ENCODE results near the gene RASAL2. TPM values are rescaled to one million over a fixed set of nuclear protein-coding genes. Genes with fewer than 3 reads are reported as not detected.

The RASAL2 gene
- polyA plus RNA-seq, 6 donors from 2014 or later: 0.11 to 2.1 (median 0.55) TPM

GRCh38 chr1:178438432-178438831 lies 344.5 kb downstream of the RASAL2 start:
- ATAC-seq (ENCODE audit: low read depth in 2 of 2): no peak
- H3K9me3 Mint-ChIP-seq: peaks cover 0 to 4% (median 0%) of the 10 kb centered on the region in 7 donors
- peaks cover 0 to 7% of the 10 kb centered on the region in 2 donors for H3K36me3 Mint-ChIP-seq
- no peak overlapping the region for H3K4me3 Mint-ChIP-seq
- peaks cover 0 to 5% (median 0%) of the 10 kb centered on the region in 3 donors for H3K27me3 Mint-ChIP-seq
- H3K4me1 Mint-ChIP-seq: no peaks in the 10 kb centered on the region
- H3K27ac Mint-ChIP-seq: no peak overlapping the region
- DNase-seq: no peak

- Mint-ChIP-seq H3K9me3 (peaks cover 0 to 4% (median 0%) of the 10 kb centered on the region in 7 donors), H3K27me3 (peaks cover 0 to 5% (median 0%) of the 10 kb centered on the region in 3 donors), H3K4me1 (no peaks in the 10 kb centered on the region), H3K27ac (no peak overlapping the region), H3K36me3 (peaks cover 0 to 7% of the 10 kb centered on the region in 2 donors), H3K4me3 (no peak overlapping the region)
- ATAC-seq (ENCODE audit: low read depth in 2 of 2) (no peak), DNase-seq (no peak)
These were observed 349.0 kb downstream of the RASAL2 start for GRCh38 chr1:178442925-178443324.

GRCh38 chr1:178450871-178451270 lies 357.0 kb downstream of the RASAL2 start:
- H3K27ac Mint-ChIP-seq: no peak overlapping the region
- H3K27me3 Mint-ChIP-seq: no peaks in the 10 kb centered on the region
- no peak for DNase-seq
- H3K9me3 Mint-ChIP-seq: no peaks in the 10 kb centered on the region
- no peak for ATAC-seq (ENCODE audit: low read depth in 2 of 2)
- no peak overlapping the region for H3K4me3 Mint-ChIP-seq
- H3K4me1 Mint-ChIP-seq: no peaks in the 10 kb centered on the region
- no peaks in the 10 kb centered on the region for H3K36me3 Mint-ChIP-seq

- Mint-ChIP-seq H3K27me3 (no peaks in the 10 kb centered on the region), H3K9me3 (no peaks in the 10 kb centered on the region), H3K36me3 (no peaks in the 10 kb centered on the region), H3K4me3 (no peak overlapping the region), H3K4me1 (no peaks in the 10 kb centered on the region), H3K27ac (no peak overlapping the region)
- ATAC-seq (ENCODE audit: low read depth in 2 of 2) (no peak), DNase-seq (no peak)
These were observed 357.6 kb downstream of the RASAL2 start for GRCh38 chr1:178451529-178451928.

- Mint-ChIP-seq H3K9me3 (no peaks in the 10 kb centered on the region), H3K4me1 (no peaks in the 10 kb centered on the region), H3K27me3 (no peaks in the 10 kb centered on the region), H3K36me3 (no peaks in the 10 kb centered on the region), H3K4me3 (no peak overlapping the region), H3K27ac (no peak overlapping the region)
- no peak for ATAC-seq (ENCODE audit: low read depth in 2 of 2)
- no peak for DNase-seq
These were observed 358.1 kb downstream of the RASAL2 start for GRCh38 chr1:178452013-178452412.

- no peak for DNase-seq
- H3K4me1 Mint-ChIP-seq: no peaks in the 10 kb centered on the region
These were observed 362.6 kb downstream of the RASAL2 start for GRCh38 chr1:178456472-178456871.

GRCh38 chr1:178457651-178458050 lies 363.7 kb downstream of the RASAL2 start:
- H3K36me3 Mint-ChIP-seq: no peaks in the 10 kb centered on the region
- ATAC-seq (ENCODE audit: low read depth in 2 of 2): no peak
- no peak overlapping the region for H3K4me3 Mint-ChIP-seq
- DNase-seq: no peak
- no peaks in the 10 kb centered on the region for H3K4me1 Mint-ChIP-seq
- H3K27ac Mint-ChIP-seq: no peak overlapping the region
- H3K27me3 Mint-ChIP-seq: no peaks in the 10 kb centered on the region
- H3K9me3 Mint-ChIP-seq: no peaks in the 10 kb centered on the region

More at GRCh38 chr1:178456472-178456871, 362.6 kb downstream of the RASAL2 start:
- ATAC-seq (ENCODE audit: low read depth in 2 of 2): no peak
- H3K36me3 Mint-ChIP-seq: no peaks in the 10 kb centered on the region
- no peaks in the 10 kb centered on the region for H3K9me3 Mint-ChIP-seq
- no peak overlapping the region for H3K4me3 Mint-ChIP-seq
- H3K27me3 Mint-ChIP-seq: no peaks in the 10 kb centered on the region
- H3K27ac Mint-ChIP-seq: no peak overlapping the region

GRCh38 chr1:178458203-178458602 lies 364.3 kb downstream of the RASAL2 start:
- DNase-seq (no peak), ATAC-seq (ENCODE audit: low read depth in 2 of 2) (no peak)
- no peaks in the 10 kb centered on the region for H3K9me3 Mint-ChIP-seq
- no peak overlapping the region for H3K27ac Mint-ChIP-seq
- no peak overlapping the region for H3K4me3 Mint-ChIP-seq
- H3K27me3 Mint-ChIP-seq: no peaks in the 10 kb centered on the region
- H3K4me1 Mint-ChIP-seq: no peaks in the 10 kb centered on the region
- H3K36me3 Mint-ChIP-seq: no peaks in the 10 kb centered on the region

- DNase-seq (no peak), ATAC-seq (ENCODE audit: low read depth in 2 of 2) (no peak)
- no peaks in the 10 kb centered on the region for H3K4me1 Mint-ChIP-seq
- no peaks in the 10 kb centered on the region for H3K36me3 Mint-ChIP-seq
- no peak overlapping the region for H3K27ac Mint-ChIP-seq
- H3K9me3 Mint-ChIP-seq: no peaks in the 10 kb centered on the region
- no peaks in the 10 kb centered on the region for H3K27me3 Mint-ChIP-seq
- H3K4me3 Mint-ChIP-seq: no peak overlapping the region
These were observed 367.2 kb downstream of the RASAL2 start for GRCh38 chr1:178461104-178461503.

- no peaks in the 10 kb centered on the region for H3K27me3 Mint-ChIP-seq
- no peaks in the 10 kb centered on the region for H3K4me1 Mint-ChIP-seq
- DNase-seq: no peak
- H3K4me3 Mint-ChIP-seq: no peak overlapping the region
- no peak overlapping the region for H3K27ac Mint-ChIP-seq
- ATAC-seq (ENCODE audit: low read depth in 2 of 2): no peak
- no peaks in the 10 kb centered on the region for H3K9me3 Mint-ChIP-seq
- no peaks in the 10 kb centered on the region for H3K36me3 Mint-ChIP-seq
These were observed 367.8 kb downstream of the RASAL2 start for GRCh38 chr1:178461701-178462100.

GRCh38 chr1:178464141-178464540 lies 370.2 kb downstream of the RASAL2 start:
- DNase-seq (no peak), ATAC-seq (ENCODE audit: low read depth in 2 of 2) (no peak)
- no peaks in the 10 kb centered on the region for H3K36me3 Mint-ChIP-seq
- H3K9me3 Mint-ChIP-seq: no peaks in the 10 kb centered on the region
- no peak overlapping the region for H3K27ac Mint-ChIP-seq
- no peaks in the 10 kb centered on the region for H3K27me3 Mint-ChIP-seq
- no peaks in the 10 kb centered on the region for H3K4me1 Mint-ChIP-seq
- no peak overlapping the region for H3K4me3 Mint-ChIP-seq

GRCh38 chr1:178464566-178464965 lies 370.7 kb downstream of the RASAL2 start:
- H3K27ac Mint-ChIP-seq: no peak overlapping the region
- H3K9me3 Mint-ChIP-seq: no peaks in the 10 kb centered on the region
- no peaks in the 10 kb centered on the region for H3K4me1 Mint-ChIP-seq
- ATAC-seq (ENCODE audit: low read depth in 2 of 2) (no peak), DNase-seq (no peak)
- H3K27me3 Mint-ChIP-seq: no peaks in the 10 kb centered on the region
- no peak overlapping the region for H3K4me3 Mint-ChIP-seq
- no peaks in the 10 kb centered on the region for H3K36me3 Mint-ChIP-seq

- Mint-ChIP-seq H3K36me3 (no peaks in the 10 kb centered on the region), H3K4me3 (no peak overlapping the region), H3K9me3 (no peaks in the 10 kb centered on the region), H3K27me3 (no peaks in the 10 kb centered on the region), H3K4me1 (no peaks in the 10 kb centered on the region), H3K27ac (no peak overlapping the region)
- DNase-seq: no peak
- no peak for ATAC-seq (ENCODE audit: low read depth in 2 of 2)
These were observed 371.1 kb downstream of the RASAL2 start for GRCh38 chr1:178465011-178465410.

GRCh38 chr1:178467837-178468236 lies 373.9 kb downstream of the RASAL2 start:
- Mint-ChIP-seq H3K36me3 (no peaks in the 10 kb centered on the region), H3K27me3 (no peaks in the 10 kb centered on the region), H3K4me1 (no peaks in the 10 kb centered on the region), H3K9me3 (no peaks in the 10 kb centered on the region), H3K4me3 (no peak overlapping the region), H3K27ac (no peak overlapping the region)
- no peak for DNase-seq
- no peak for ATAC-seq (ENCODE audit: low read depth in 2 of 2)

GRCh38 chr1:178470411-178470960 lies 376.6 kb downstream of the RASAL2 start:
- no peak for ATAC-seq (ENCODE audit: low read depth in 2 of 2)
- no peak overlapping the region for H3K4me3 Mint-ChIP-seq
- H3K9me3 Mint-ChIP-seq: no peaks in the 10 kb centered on the region

More at GRCh38 chr1:178470411-178470960, 376.6 kb downstream of the RASAL2 start:
- no peak for DNase-seq
- H3K27me3 Mint-ChIP-seq: no peaks in the 10 kb centered on the region
- H3K4me1 Mint-ChIP-seq: no peaks in the 10 kb centered on the region
- H3K36me3 Mint-ChIP-seq: no peaks in the 10 kb centered on the region
- peak overlapping the region in 1 of 6 donors; percentile 27 for H3K27ac Mint-ChIP-seq
